Dedifferentiated amniotic fluid mesenchymal stem cell (primary cell): ENCODE measurements around the gene TMEM19.
"Not testable (repeated sequence)": the region's sequence is repeated elsewhere in the genome, so short reads cannot be mapped to it uniquely, and the experiment has no call there.

Experiments
- DNase-seq: peaks from one replicate; pipeline ENCODE4 v3.0.0-alpha.2; 2016; ENCODE audit errors: extremely low spot score

The TMEM19 gene

DNA sequence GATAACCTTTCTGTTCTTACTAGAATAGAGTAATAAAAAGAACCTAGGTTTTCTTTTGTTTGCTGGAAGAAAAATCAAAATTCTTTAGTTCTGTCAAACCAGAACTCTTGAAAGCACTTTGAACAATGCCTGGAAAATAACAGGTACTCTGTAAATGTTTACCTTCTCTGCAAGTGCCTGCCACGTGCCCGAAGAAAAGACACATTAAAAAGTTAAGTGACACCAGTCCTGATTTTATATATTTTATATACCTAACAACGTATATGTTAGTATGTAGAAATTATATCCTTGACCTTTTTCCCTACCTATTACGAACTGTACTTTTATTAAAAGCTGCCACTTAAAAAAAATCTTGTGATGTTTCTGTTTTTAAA lies 20.8 kb upstream of the TMEM19 start:
- no peak for DNase-seq

DNA sequence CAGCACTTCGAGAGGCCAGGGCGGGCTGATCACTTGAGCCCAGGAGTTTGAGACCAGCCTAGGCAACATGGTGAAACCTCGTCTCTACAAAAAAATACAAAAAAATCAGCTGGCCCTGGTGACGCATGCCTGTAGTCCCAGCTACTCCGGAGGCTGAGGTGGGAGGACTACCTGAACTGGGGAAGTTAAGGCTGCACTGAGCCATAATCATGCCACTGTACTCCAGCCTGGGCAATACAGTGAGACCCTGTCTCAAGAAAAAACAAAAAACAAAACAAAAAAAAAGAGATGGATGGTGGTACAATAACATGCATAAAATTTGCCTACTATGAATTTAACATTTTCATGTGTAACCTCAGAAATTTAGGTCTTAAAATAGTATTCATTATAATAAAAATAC lies 19.6 kb upstream of the TMEM19 start:
- DNase-seq, result no peak

DNA sequence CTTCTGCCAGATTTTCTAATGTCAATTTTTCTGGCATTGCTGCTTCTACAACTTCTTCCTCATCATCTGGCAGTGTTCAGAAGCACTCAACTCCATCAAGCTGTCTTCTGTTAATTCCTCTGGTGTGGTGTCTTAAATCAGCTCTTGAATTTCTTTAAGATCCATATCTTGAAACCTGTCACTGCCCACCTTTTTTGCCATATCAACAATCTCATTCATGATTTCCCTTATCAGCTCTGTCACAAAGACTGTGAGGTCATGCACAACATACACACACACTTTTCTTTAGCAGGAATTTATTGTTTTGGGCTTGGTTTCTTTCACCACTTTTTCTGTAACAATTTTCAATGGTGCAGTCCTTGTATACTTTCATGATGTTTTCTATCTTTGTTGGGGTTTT lies 14.6 kb upstream of the TMEM19 start:
- DNase-seq, result no peak

DNA sequence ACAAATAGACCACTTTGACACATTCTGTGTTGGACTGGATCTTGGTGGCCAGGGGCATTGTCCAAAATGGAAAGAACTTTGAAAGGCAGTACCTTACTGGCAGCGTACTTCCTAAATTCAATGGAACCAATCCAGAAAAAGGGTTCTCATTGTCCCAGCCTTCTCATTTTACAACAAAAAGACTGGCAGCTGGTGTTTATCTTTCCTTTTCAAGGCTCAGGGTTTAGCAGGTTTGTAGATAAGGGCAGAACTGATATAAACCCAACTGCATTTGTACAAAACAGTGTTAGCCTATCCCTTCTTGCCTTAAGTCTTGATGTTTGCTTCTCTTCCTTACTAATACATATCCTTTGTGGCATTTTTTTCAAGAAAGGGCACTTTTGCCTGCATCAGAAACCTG lies 14.1 kb upstream of the TMEM19 start:
- DNase-seq, result no peak

DNA sequence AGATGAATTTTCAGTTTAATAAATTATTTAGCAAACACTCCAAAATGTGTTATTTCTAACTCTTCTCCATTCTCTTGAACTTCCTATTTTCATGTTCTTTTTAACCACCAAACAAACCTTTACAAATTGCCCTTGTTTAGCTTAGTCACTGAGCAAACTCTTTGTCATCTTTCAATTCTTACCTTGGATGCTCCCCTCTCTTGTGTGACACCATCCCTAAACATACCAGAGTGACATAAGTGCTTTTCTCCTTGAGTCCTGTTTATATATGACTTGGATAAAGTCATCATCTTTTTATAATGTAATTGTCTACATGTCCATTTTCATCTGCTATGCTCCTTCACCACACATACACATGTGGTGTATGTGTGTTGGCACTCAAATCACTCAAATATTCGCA lies 3.4 kb upstream of the TMEM19 start:
- no peak for DNase-seq

DNA sequence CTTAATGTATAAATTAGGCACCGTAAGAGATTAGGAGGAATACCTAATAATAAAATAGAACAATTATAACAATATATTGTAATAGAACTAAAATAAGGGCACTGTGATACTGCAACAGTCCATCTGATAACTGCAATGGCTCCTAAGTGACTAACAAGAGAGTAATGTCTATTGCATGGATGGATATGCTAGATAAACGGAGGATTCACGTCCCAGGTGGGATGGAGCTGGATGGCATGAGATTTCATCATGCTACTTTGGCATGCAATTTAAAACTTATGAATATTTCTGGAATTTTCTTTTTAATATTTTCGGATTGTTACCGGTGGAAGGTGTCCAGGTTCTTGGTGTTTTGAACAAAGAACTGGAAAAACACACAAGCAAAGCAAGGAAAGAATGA lies 2.2 kb upstream of the TMEM19 start:
- no peak for DNase-seq

DNA sequence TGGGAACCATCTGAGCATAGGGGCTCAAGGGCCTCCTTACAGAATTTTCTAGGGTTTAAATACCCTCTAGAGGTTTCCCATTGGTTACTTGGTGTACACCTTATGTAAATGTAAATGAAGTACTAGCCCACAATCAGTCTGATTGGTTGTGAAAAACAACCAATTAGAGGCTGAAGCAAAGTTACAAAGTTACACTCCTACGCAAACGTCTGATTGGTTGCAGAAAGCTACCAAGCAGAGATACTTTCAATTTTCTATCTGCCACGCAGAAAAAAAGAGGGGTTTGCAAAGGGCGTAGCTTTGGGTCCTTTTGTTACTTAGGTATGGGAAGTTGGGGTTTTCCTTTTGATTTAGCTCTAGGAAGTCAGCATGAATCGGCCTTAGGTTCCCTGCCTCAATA lies 1.8 kb upstream of the TMEM19 start:
- DNase-seq, result no peak

DNA sequence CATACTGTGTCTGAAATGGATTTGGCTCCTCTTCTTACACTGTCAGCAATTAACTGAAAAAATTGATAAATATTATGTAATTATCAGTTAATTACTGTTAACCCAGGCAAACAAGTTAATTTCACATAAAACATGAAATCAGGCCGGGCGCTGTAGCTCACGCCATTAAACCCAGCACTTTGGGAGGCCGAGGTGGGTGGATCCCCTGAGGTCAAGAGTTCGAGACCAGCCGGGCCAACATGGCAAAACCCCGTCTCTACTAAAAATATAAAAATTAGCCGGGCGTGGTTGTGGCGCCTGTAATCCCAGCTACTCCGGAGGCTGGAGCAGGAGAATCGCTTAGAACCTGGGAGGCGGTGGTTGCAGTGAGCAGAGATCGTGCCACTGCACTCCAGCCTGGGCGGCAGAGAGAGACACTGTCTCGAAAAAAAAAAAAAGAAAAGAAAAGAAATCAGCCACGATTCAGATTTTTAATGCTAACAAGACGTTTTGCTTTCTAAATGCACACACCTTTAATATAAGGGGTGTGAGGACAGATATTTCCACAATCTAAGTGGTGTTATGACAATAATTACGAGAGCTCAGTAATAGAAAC lies 473 bp upstream of the TMEM19 start:
- no peak for DNase-seq

DNA sequence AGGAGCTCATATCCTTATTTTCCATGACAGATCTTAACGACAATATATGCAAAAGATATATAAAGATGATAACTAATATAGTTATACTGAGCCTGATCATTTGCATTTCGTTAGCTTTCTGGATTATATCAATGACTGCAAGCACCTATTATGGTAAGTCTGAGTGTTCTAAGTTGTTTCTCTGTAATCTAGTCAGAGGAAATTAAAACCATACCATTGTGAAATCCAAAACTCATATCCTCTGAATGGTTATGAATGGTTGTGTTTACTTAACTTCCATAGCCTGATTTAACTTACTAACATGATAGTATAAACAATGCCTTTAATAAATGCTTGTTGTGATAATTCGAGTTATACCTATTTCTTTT lies 760 bp downstream of the TMEM19 start:
- DNase-seq, result no peak

DNA sequence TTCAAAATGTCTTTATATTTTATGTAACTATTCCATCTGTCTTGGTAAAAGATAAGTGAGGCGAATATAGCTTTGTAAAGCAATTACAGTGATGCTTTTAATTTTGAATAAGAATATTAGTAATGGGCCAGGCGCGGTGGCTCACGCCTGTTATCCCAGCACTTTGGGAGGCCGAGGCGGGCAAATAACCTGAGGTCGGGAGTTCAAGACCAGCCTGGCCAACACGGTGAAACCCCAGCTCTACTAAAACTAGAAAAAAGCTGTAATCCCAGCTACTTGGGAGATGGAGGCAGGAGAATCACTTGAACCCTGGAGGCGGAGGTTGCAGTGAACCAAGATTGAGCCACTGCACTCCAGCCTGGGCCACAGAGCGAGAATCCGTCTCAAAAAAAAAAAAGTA lies 1.3 kb downstream of the TMEM19 start:
- DNase-seq, result not testable (repeated sequence)

DNA sequence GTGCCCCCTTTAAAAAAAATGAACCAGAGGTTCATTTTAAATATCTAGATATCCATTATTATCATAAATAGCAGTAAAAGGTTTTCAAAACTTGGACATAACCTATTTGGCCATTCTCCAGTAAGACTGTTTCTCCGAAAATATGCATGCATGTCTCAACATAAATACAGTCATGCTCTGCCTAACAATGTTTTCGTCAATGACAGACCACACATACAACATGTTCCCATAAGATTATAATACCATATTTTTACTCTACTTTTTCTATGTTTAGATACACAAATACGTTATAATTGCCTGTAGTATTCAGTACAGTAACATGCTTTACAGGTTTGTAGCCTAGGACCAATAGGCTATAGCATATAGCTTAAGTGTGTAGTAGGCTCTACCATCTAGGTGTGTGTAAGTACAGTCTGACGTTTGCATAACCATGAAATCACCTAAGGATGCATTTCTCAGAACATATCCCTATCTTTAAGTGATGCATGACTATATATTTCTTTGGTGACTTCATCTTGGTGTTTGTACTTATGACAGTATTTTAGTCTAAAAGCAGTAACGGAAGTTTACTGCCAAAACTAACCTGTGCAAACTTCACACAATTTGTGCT lies 3.2 kb downstream of the TMEM19 start:
- no peak for DNase-seq

DNA sequence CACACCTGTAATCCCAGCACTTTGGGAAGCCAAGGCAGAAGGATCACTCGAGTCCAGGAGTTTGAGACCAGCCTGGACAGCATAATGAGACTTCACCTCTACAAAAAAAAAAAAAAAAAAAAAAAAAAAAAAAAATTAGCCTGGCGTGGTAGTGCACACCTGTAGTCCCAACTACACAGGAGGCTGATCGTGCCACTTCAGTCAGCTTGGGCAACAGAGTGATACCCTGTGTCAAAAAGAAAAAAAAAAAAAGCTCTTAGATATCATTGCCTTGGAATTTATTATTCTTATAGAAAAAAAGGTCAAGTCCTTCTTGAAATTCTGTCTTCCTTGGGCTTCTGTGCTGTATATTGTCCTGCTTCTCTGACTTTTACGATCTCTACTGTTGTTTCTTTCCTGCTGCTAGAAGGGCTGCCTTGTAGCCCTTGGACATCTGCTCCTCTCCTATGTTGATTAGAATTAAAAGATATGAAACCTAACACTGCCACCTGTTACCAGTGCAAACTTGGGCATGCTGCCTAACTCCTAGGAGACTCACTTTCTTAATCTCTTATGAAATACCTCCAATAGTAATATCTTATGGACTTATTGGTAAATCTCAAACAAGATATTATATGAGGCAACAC lies 5.7 kb downstream of the TMEM19 start:
- no peak for DNase-seq

DNA sequence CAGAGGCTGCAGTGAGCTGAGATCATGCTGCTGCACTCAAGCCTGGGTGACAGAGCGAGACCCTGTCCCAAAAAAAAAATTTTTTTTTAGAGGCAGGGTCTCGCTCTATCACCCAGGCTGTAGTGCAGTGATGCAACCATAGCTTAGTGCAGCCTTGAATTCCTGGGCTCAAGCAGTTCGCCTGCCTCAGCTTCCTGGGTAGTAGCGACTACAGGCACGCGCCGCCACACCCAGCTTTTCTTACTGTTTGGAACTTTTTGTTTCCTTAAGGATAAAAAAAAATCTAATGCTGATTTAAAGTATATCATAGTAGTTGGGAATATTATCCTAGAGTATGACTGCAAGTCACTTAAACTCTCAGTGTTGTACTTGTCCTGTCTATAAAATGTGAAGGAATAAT lies 7.2 kb downstream of the TMEM19 start:
- DNase-seq, result no peak

DNA sequence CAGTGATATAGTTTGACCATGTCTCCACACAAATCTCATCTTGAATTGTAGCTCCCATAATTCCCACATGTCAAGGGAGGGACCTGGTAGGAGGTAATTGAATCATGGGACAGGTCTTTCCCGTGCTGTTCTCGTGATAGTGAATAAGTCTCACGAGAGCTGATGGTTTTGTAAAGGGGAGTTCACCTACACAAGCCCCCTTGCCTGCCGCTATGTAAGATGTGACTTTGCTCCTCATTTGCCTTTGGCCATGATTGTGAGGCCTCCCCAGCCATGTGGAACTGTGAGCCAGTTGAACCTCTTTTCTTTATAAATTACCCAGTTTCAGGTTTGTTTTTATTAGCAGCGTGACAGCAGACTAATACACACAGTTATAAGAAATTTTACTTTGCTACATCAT lies 7.8 kb downstream of the TMEM19 start:
- not testable (repeated sequence) for DNase-seq

DNA sequence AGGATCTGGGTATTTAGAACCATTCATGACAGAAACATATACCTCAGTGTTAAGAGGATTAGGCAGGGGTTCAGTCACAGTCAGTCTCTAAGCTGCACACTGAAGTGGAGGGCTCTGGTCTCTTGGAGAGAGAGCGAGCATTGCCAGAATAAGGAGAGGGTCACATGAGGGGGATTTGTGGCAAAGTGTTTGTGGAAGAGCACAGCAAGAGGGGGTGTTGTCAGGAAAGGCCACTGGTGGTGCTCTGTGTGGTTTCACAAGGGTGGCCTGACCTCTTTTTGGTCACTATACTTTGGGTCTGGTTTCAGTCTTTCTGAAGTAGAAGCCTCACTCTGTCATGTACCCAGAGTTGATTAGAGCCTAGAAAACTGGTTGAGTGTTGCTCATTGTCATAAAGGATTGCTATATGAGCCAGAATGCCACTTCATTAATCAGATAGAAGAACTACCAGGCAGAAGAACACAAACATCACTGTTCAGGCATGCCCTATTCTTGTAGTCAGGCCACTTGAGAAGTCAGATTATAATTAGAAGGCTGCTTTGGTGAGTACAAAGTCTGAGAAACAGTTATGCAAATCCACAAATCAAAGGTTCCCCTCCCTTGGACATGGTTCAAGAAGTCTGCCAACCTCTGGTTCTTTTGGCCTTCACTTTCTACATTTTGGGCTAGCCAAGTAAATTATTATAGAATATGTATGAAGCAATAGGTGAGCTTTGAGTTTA lies 8.4 kb downstream of the TMEM19 start:
- no peak for DNase-seq

DNA sequence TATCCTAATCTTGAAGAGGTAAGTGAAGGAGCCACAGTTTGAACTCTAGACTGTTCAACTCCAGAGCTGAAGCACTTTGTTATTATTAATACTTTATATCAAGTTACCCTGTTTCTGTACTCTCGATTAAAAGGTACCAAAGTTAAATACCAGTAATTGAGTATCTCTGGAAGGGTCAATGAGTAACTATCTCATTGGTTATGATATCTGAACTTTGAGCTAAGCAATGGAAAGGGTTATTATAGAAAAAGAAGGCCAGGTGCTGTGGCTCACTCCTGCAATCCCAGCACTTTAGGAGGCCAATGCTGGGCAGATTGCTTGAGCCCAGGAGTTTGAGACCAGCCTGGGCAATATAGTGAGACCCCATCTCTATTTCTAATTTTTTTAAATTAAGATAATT lies 9.9 kb downstream of the TMEM19 start:
- no peak for DNase-seq

DNA sequence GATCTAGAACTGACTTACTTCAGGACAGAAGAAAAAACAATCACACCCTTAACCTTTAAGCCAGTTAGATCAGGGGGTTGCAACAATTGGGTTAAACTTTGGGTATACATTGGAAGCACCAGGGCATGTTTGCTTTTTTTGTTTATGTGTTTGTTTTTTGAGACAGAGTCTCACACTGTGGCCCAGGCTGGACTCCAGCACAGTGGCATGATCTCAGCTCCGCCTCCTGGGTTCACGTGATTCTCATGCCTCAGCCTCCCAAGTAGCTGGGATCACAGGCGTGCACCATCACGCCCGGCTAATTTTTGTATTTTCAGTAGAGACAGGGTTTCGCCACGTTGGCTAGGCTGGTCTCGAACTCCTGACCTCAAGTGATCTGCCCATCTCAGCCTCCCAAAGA lies 16.3 kb downstream of the TMEM19 start:
- DNase-seq, result not testable (repeated sequence)

DNA sequence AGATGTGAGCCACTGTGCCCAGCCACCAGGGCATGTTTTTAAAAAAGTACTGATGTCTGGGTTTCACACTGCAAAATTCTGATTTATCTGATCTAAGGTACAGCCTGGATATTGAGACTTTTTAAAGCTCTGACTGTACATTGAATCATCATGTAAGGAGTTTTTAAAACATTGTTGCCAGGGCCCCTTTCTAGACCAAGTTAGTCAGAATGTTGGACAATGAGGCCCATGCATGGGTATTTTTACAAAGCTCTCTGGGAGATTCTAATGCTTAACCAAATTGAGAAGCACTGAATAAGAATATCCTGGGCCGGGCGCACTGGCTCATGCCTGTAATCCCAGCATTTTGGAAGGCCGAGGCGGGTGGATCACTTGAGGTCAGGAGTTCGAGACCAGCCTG lies 16.7 kb downstream of the TMEM19 start:
- DNase-seq, result no peak

DNA sequence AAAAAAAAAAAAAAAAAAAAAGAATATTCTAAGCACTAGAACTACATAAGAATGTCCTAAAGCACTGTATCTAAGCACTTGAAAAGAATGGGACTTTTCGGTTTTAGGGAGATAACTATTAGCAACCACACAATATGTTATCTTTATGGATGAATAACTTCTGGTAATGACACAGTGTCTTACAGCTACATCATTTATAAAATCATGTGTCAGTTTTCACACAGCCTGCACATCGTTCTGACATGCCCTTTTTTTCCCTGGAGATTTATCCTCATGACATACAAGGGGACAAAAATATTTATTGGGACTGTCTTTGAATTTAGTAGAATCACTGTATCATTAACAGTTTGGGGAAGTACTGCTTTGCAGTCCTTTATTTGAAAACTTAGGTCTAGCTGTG lies 17.3 kb downstream of the TMEM19 start:
- DNase-seq, result no peak

DNA sequence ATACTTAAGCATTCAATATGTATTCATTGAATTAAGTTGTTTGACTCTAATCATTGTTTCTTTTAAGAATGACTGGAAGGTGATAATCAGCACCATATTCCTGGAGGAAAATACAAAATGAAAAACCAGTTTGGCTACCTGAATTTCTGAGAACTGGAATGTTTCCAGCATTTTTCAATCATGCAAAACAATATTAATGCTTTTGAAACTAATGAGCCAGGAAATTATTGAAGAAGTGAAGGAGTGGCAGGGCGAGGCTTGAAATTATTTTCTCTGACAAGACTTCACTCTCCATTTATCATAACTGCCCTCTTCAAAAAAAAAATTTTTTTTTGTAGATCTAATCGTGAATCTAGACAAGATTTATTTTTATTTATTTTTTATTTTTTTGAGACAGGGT lies 19.0 kb downstream of the TMEM19 start:
- DNase-seq, result no peak

DNA sequence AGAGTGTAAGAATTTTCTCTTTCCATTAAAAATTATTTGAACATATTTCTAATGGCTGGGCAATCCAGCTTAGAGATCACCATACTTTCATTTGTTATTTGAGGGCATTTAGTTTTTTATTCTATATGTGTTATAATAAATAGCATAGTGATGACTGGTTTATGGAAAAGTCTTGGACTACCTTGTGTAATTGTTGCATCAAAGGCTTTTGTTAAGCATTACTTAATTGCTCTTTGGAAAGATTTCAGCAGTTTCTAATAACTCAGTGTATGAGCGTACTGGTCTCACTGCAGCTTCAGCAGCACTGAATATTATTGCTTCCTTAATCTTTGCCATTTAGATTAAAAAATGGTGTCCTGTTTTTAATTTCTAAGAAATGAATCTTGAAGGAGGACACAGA lies 22.8 kb downstream of the TMEM19 start:
- no peak for DNase-seq

DNA sequence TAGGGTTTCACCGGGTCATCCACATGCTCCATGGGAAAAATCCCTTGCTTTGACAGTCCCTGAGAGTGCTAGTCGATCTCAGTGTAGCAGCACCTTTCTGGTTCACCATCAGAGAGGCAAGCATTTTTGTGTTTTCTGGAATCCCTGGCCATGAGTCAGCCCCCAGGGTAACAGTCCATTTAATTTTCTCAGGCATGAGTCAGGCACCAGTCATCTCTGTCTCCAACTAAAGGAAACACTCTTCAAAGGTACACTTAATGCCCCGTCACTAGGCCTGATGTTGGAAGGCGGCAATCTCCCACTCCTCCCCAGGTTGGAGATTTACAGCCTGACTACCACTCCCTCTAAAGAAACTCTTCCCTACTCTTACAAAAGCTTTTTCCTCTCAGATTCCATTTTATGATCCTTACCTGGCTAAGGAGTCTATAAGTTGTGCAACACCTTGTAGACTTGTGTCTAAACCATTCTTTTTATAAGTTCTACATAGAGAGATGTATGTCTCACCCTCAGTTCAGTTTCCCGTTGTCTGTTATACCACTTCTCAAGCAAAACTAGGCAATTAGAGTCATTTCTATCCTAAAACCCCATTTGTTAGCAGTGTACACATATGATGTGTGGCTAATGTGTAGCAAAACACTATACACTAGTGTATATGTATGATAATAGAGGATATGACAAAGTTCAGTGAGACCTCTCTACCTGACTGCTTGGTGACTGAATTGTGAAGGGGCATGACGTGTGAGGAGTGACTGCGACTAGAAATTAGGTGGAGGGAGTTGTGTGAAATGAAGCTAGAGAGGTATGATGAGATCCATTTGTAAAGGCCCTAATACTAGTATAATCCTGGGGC lies 24.6 kb downstream of the TMEM19 start:
- peak; percentile 51 for DNase-seq
